Measurements from ENCODE around the gene PLA2G6. TPM values are rescaled to one million over a fixed set of nuclear protein-coding genes. Genes with fewer than 3 reads are reported as not detected.

PLA2G6 gene
- total RNA-seq, 1 donor, result 10.8 TPM

GRCh38 chr22:38074181-38075104 lies 107.2 kb downstream of the PLA2G6 start:
- TF ChIP-seq, protein P1, sequence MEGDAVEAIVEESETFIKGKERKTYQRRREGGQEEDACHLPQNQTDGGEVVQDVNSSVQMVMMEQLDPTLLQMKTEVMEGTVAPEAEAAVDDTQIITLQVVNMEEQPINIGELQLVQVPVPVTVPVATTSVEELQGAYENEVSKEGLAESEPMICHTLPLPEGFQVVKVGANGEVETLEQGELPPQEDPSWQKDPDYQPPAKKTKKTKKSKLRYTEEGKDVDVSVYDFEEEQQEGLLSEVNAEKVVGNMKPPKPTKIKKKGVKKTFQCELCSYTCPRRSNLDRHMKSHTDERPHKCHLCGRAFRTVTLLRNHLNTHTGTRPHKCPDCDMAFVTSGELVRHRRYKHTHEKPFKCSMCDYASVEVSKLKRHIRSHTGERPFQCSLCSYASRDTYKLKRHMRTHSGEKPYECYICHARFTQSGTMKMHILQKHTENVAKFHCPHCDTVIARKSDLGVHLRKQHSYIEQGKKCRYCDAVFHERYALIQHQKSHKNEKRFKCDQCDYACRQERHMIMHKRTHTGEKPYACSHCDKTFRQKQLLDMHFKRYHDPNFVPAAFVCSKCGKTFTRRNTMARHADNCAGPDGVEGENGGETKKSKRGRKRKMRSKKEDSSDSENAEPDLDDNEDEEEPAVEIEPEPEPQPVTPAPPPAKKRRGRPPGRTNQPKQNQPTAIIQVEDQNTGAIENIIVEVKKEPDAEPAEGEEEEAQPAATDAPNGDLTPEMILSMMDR (IDR thresholded peaks at IDR 0.05; ENCODE audit: insufficient read depth, low read depth, low read length), result peak; percentile 23
- DNase-seq (ENCODE audit: low read depth), result no peak
- no peak overlapping the region for H3K4me3 ChIP-seq (ENCODE audit: low read depth, low read length)

GRCh38 chr22:38073150-38074130 lies 108.2 kb downstream of the PLA2G6 start:
- no peak overlapping the region for H3K4me3 ChIP-seq (ENCODE audit: low read depth, low read length)
- no peak for DNase-seq (ENCODE audit: low read depth)
- TF ChIP-seq, protein P1 (IDR thresholded peaks at IDR 0.05; ENCODE audit: insufficient read depth, low read depth, low read length), result no peak

- TF ChIP-seq, protein P1 (IDR thresholded peaks at IDR 0.05; ENCODE audit: insufficient read depth, low read depth, low read length), result no peak
- no peak for DNase-seq (ENCODE audit: low read depth)
Measured at GRCh38 chr22:38072322-38073149, 109.1 kb downstream of the PLA2G6 start.

DNA sequence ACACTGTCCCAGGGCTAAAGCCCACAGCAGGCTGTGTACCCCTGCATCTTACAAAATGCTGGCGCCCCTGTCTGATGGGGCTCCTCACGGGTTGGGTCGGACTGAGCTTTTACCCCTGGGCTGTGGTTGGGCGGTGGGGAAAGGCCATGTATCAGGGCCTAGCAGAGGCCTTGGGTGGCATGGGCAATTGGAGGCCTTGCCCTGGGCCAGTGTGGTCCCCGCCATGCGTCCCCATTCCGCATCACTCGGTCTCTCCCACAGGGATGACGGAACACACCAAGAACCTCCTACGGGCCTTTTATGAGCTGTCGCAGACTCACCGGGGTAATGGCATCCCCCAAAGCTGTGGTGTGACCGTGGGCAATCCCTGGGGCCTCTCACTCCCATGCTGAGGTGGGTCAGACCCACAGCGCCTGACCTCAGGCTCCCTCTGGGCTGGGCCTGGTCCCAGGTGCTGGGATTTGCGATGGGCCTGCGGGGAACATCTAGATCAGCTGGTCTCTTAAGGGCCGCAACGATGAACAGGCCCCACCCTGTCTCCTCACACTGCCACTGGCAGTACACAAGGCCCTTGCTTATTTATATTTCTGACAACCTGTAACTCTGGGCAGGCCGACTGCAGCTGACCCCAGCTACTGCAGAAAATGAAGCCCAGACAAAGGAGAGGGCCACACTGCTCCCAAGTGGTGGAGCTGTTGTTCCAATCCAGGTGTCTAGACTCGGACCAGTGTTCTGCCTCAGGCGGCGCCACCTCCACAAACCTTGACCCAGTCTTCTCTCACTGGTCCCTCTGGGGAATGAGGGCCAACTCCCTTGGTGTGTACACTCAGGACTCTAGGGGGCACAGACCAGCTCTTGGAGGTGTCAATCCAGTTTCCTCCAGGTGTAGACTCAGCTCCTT lies 110.0 kb downstream of the PLA2G6 start:
- TF ChIP-seq, protein P1 (IDR thresholded peaks at IDR 0.05; ENCODE audit: insufficient read depth, low read depth, low read length), result no peak
- no peak for DNase-seq (ENCODE audit: low read depth)
- H3K4me3 ChIP-seq (ENCODE audit: low read depth, low read length), result no peak overlapping the region

More at GRCh38 chr22:38072322-38073149, 109.1 kb downstream of the PLA2G6 start:
- H3K4me3 ChIP-seq (ENCODE audit: low read depth, low read length), result no peak overlapping the region

DNA sequence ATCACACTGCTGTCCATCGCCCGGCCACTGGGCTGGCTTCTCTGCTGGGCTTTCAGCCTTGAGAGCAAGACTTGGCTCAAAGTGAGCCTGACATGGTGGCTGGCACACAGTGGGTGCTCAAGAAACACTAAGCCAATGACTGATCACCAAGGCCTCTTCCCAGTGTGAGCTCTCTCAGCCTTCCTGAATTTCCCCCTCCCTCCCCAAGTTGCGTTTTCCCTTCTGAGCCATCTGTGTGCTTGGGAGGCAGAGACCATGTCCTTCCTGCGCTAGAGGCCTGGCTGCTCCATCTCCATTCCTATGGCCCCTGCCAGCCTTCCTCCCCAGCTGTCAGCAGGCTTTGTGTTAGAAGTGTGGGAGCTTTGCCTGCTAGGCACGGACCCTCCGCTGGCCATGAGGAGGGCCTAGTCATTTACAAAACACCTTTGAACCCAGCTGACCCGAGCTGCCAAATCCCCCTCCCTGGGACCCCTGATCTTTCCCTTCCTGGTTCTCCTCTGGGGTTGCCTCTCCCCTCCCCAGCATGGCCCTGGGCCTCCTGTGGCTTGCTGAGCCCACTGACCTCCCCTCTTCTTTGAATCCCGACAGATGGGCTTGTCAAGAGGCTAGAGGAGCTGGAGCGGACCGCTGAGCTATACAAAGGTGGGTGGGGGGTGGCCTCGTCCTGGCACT lies 111.2 kb downstream of the PLA2G6 start:
- TF ChIP-seq, protein P1 (IDR thresholded peaks at IDR 0.05; ENCODE audit: insufficient read depth, low read depth, low read length), result no peak
- DNase-seq (ENCODE audit: low read depth), result no peak
- H3K4me3 ChIP-seq (ENCODE audit: low read depth, low read length), result no peak overlapping the region

All from fibroblast of villous mesenchyme (primary cell).